OCI-LY7 (cell line): ENCODE measurements around the gene HOXB1. TPM values are rescaled to one million over a fixed set of nuclear protein-coding genes. Genes with fewer than 3 reads are reported as not detected.

ENCODE experiments used
- BruUV-seq: library from RNA; stranded (reverse); fragments of 400-500 nt; replicated peaks from 2 replicates; lab custom pipeline; 2021; lab: Mats Ljungman, UMichigan
- CTCF ChIA-PET: fragments of 300-600 bp; sonication (Branson Sonifier 250); formaldehyde crosslinking; loops from one replicate; lab custom pipeline; 2022; ENCODE audit warnings: antibody characterized with exemption; ENCODE audit not compliant: unreplicated experiment; lab: Charles Lee
- POLR2A ChIA-PET: fragments of 300-600 bp; sonication (Branson Sonifier 250); formaldehyde crosslinking; loops from one replicate; lab custom pipeline; 2022; ENCODE audit warnings: antibody characterized with exemption; lab: Charles Lee
- DNase-seq: peaks from one replicate; pipeline ENCODE4 v3.0.0-alpha.2; 2015; ENCODE audit warnings: low spot score
- H2AFZ ChIP-seq: fragments of 200-600 bp; sonication (generic), shearing (Covaris generic); 2 replicates; pipeline ENCODE4 v1.6.1; 2014; ENCODE audit warnings: mild to moderate bottlenecking, antibody characterized with exemption, low read length, moderate library complexity
- H3K27ac ChIP-seq: fragments of 200-600 bp; sonication (generic); 2 replicates; pipeline ENCODE4 v1.5.1; 2014; ENCODE audit warnings: mixed run types, low read depth, mild to moderate bottlenecking, moderate library complexity, low read length, inconsistent platforms; ENCODE audit not compliant: poor library complexity, severe bottlenecking
- H3K36me3 ChIP-seq: fragments of 200-600 bp; sonication (generic); 2 replicates; pipeline ENCODE4 v1.6.1; 2014; ENCODE audit warnings: mild to moderate bottlenecking, antibody characterized with exemption, low read length, moderate library complexity, mixed read lengths; ENCODE audit not compliant: insufficient read depth
- H3K4me1 ChIP-seq: fragments of 200-600 bp; sonication (generic); 2 replicates; pipeline ENCODE4 v1.5.1; 2014; ENCODE audit warnings: mild to moderate bottlenecking, low read length; ENCODE audit not compliant: insufficient read depth, poor library complexity, severe bottlenecking
- H3K4me2 ChIP-seq: fragments of 200-600 bp; sonication (generic); 2 replicates; pipeline ENCODE4 v1.6.1; 2014; ENCODE audit warnings: mild to moderate bottlenecking, low read length
- H3K4me3 ChIP-seq: fragments of 200-600 bp; sonication (generic); 2 replicates; pipeline ENCODE4 v1.5.1; 2014; ENCODE audit warnings: mild to moderate bottlenecking, low read depth, low read length; ENCODE audit not compliant: poor library complexity, severe bottlenecking
- H3K79me2 ChIP-seq: fragments of 200-600 bp; sonication (generic); 2 replicates; pipeline ENCODE4 v1.6.1; 2016; ENCODE audit warnings: low read depth, mild to moderate bottlenecking, low read length, moderate library complexity, mixed read lengths; ENCODE audit not compliant: insufficient read depth
- H3K9me2 ChIP-seq: fragments of 200-600 bp; sonication (generic); 2 replicates; pipeline ENCODE4 v1.6.1; 2016; ENCODE audit warnings: mild to moderate bottlenecking, low read length, mixed read lengths; ENCODE audit not compliant: insufficient read depth
- H3K9me3 ChIP-seq: fragments of 200-600 bp; sonication (generic); 2 replicates; pipeline ENCODE4 v1.6.1; 2014; ENCODE audit warnings: mild to moderate bottlenecking, mixed run types, low read length, mixed read lengths
- H4K20me1 ChIP-seq: fragments of 200-600 bp; sonication (generic); 2 replicates; pipeline ENCODE4 v1.6.1; 2014; ENCODE audit warnings: mild to moderate bottlenecking, antibody characterized with exemption, low read length, moderate library complexity, mixed read lengths; ENCODE audit not compliant: insufficient read depth
- CTCF ChIP-seq: fragments of 200-600 bp; sonication (generic); conservative IDR thresholded peaks from 2 replicates; pipeline ENCODE4 v1.5.1; 2014; ENCODE audit warnings: mild to moderate bottlenecking, antibody characterized with exemption, low read length, moderate library complexity, mixed read lengths
- EZH2phosphoT487 ChIP-seq: fragments of 200-600 bp; sonication (generic); IDR thresholded peaks from 2 replicates; pipeline ENCODE4 v1.6.1; 2018; ENCODE audit warnings: low read depth, borderline replicate concordance, mild to moderate bottlenecking, mixed run types, antibody characterized with exemption, low read length, moderate library complexity, mixed read lengths
- intact Hi-C: fragments of 100-400 bp; cut with micrococcal nuclease; formaldehyde crosslinking; loops from one replicate; pipeline ENCODE4 v1.10.0; 2022; ENCODE audit not compliant: unreplicated experiment
- total RNA-seq, 2 experiments: library from RNA; depleted of rRNA in 1 of 2; stranded (reverse); fragments of >200 nt in 1 of 2; shearing (Covaris generic) in 1 of 2; gene quantifications; 2 replicates each; pipeline ENCODE4 v1.2.3, GENCODE V29; 2014 to 2022

Gene HOXB1
- total RNA-seq, 2 experiments from 2014 or later, result not detected

DNA sequence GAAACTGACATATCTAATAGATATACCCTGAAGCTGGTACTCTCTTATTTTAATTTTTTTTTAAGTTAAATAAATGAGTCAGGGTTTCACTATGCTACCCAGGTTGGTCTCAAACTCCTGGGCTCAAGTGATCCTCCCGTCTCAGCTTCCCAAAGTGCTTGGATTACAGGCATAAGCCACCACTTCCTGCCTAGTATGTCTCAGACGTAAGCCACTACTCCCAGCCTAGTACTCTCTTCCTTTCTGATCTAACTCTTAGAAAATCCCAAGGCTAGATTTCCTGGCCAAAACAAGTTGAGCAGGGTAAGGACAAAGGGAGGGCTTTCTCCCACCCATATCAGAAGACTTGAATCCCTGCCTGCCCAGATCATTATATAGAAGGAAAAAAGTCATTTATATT lies 33.7 kb downstream of the HOXB1 start:
- Histone ChIP-seq H2AFZ (no peak overlapping the region), H3K9me3 (no peaks in the 10 kb centered on the region), H3K36me3 (no peaks in the 10 kb centered on the region), H3K9me2 (no peaks in the 10 kb centered on the region), H3K4me2 (no peak overlapping the region), H4K20me1 (no peaks in the 10 kb centered on the region), H3K79me2 (no peaks in the 10 kb centered on the region), H3K4me1 (no peaks in the 10 kb centered on the region), H3K4me3 (no peak overlapping the region), H3K27ac (no peak overlapping the region)
- no peak for DNase-seq
- no TSS peak for BruUV-seq
- ChIA-PET POLR2A (no interaction called here), CTCF (no interaction called here)
- intact Hi-C loops, result no loop called here
- TF ChIP-seq EZH2phosphoT487, result no peak

- Histone ChIP-seq H4K20me1 (no peaks in the 10 kb centered on the region), H3K4me3 (no peak overlapping the region), H3K9me3 (no peaks in the 10 kb centered on the region), H3K4me2 (no peak overlapping the region), H3K27ac (no peak overlapping the region), H3K9me2 (no peaks in the 10 kb centered on the region), H3K79me2 (no peaks in the 10 kb centered on the region), H2AFZ (no peak overlapping the region), H3K36me3 (no peaks in the 10 kb centered on the region), H3K4me1 (peaks cover 4% of the 10 kb centered on the region)
- no peak for TF ChIP-seq EZH2phosphoT487
- no peak for TF ChIP-seq CTCF
- ChIA-PET POLR2A (interaction anchor here (0.7 kb wide), 1 partner anchor 29 kb away, joined by 3 read pairs; no protein-coding TSS in a partner anchor), CTCF (no interaction called here)
- intact Hi-C loops, result no loop called here
- BruUV-seq, result no TSS peak
- DNase-seq, result no peak
These were observed 36.5 kb downstream of the HOXB1 start for GRCh38 chr17:48494335-48494734.

GRCh38 chr17:48492401-48493298 lies 38.2 kb downstream of the HOXB1 start:
- Histone ChIP-seq H4K20me1 (no peaks in the 10 kb centered on the region), H3K27ac (no peak overlapping the region), H3K4me3 (no peak overlapping the region), H3K9me2 (no peaks in the 10 kb centered on the region), H3K79me2 (no peaks in the 10 kb centered on the region), H3K4me1 (peaks cover 13% of the 10 kb centered on the region), H3K36me3 (no peaks in the 10 kb centered on the region), H3K4me2 (no peak overlapping the region), H3K9me3 (no peaks in the 10 kb centered on the region), H2AFZ (no peak overlapping the region)
- no TSS peak for BruUV-seq
- TF ChIP-seq EZH2phosphoT487 (no peak), CTCF (no peak)
- POLR2A ChIA-PET, result no interaction called here
- intact Hi-C loops, result no loop called here
- DNase-seq, result no peak
- CTCF ChIA-PET, result no interaction called here
